Liver (tissue), 9 donors: Measurements from ENCODE around the gene ZNF438. TPM values are rescaled to one million over a fixed set of nuclear protein-coding genes. Genes with fewer than 3 reads are reported as not detected.

Source experiments
- DNase-seq: peaks from one replicate; pipeline ENCODE4 v3.0.0-alpha.2; 2017; ENCODE audit warnings: low spot score
- H3K27ac ChIP-seq, 2 donors: one replicate each; pipeline ENCODE4 v1.7.0; 2013; ENCODE audit warnings: inconsistent platforms in 2 of 2, low read length in 2 of 2, control low read depth in 1 of 2, low read depth in 1 of 2, mild to moderate bottlenecking in 1 of 2
- H3K27me3 ChIP-seq, 4 donors: one replicate each; pipeline versions ENCODE4 v1.6.1 to v1.7.0; 2013; ENCODE audit warnings: low read length in 3 of 4, inconsistent platforms in 1 of 4, mild to moderate bottlenecking in 1 of 4, moderate library complexity in 1 of 4; ENCODE audit not compliant: control insufficient read depth in 4 of 4, insufficient read depth in 4 of 4
- H3K36me3 ChIP-seq, 4 donors: one replicate each; pipeline versions ENCODE4 v1.6.1 to v1.7.0; 2013; ENCODE audit warnings: low read length in 3 of 4, mild to moderate bottlenecking in 3 of 4, low read depth in 1 of 4, moderate library complexity in 1 of 4; ENCODE audit not compliant: control insufficient read depth in 4 of 4, insufficient read depth in 3 of 4
- H3K4me1 ChIP-seq, 4 donors: one replicate each; pipeline versions ENCODE4 v1.6.1 to v1.7.0; 2013; ENCODE audit warnings: low read length in 3 of 4, mild to moderate bottlenecking in 3 of 4, moderate library complexity in 1 of 4; ENCODE audit not compliant: control insufficient read depth in 4 of 4, insufficient read depth in 4 of 4
- H3K4me3 ChIP-seq, 3 donors: one replicate each; pipeline versions ENCODE4 v1.6.1 to v1.7.0; 2013; ENCODE audit warnings: low read length in 3 of 3, control low read depth in 1 of 3, low read depth in 1 of 3, mild to moderate bottlenecking in 1 of 3
- H3K9ac ChIP-seq, 2 donors: one replicate each; pipeline ENCODE4 v1.7.0; 2013; ENCODE audit warnings: low read length in 2 of 2, mild to moderate bottlenecking in 2 of 2, moderate library complexity in 2 of 2, control low read depth in 1 of 2, low read depth in 1 of 2
- H3K9me3 ChIP-seq, 4 donors: one replicate each; pipeline versions ENCODE4 v1.6.1 to v1.7.0; 2013; ENCODE audit warnings: low read length in 3 of 4; ENCODE audit not compliant: control insufficient read depth in 4 of 4
- ATF3 ChIP-seq: IDR thresholded peaks from 2 replicates; pipeline ENCODE4 v1.6.1; 2016; ENCODE audit warnings: antibody characterized with exemption
- CTCF ChIP-seq: fragments of 150-350 bp; IDR thresholded peaks from 2 replicates; pipeline ENCODE4 v1.5.1; 2017; ENCODE audit warnings: improper control_type of control experiment, low read depth, low read length; ENCODE audit not compliant: missing input control
- EGR1 ChIP-seq, 2 donors: IDR thresholded peaks; 2 replicates each; pipeline ENCODE4 v1.6.1; 2016 to 2018; ENCODE audit warnings: antibody characterized with exemption in 2 of 2, low read depth in 2 of 2
- FOXA1 ChIP-seq: IDR thresholded peaks from 2 replicates; pipeline ENCODE4 v1.6.1; 2016; ENCODE audit warnings: antibody characterized with exemption
- GABPA ChIP-seq, 2 donors: IDR thresholded peaks in 1 of 2; conservative IDR thresholded peaks in 1 of 2; 2 replicates each; pipeline ENCODE4 v1.6.1; 2016; ENCODE audit warnings: antibody characterized with exemption in 2 of 2, mild to moderate bottlenecking in 1 of 2, moderate library complexity in 1 of 2
- HNF4A ChIP-seq, 2 donors: conservative IDR thresholded peaks; 2 replicates each; pipeline ENCODE4 v1.6.1; 2016; ENCODE audit warnings: antibody characterized with exemption in 2 of 2, mild to moderate bottlenecking in 2 of 2
- MAX ChIP-seq: IDR thresholded peaks from 2 replicates; pipeline ENCODE4 v1.6.1; 2016; ENCODE audit warnings: antibody characterized with exemption
- NR2F2 ChIP-seq: IDR thresholded peaks from 2 replicates; pipeline ENCODE4 v1.6.1; 2016; ENCODE audit warnings: antibody characterized with exemption
- RAD21 ChIP-seq, 2 donors: IDR thresholded peaks; 2 replicates each; pipeline ENCODE4 v1.6.1; 2016; ENCODE audit warnings: antibody characterized with exemption in 2 of 2, mild to moderate bottlenecking in 2 of 2
- REST ChIP-seq: IDR thresholded peaks from 2 replicates; pipeline ENCODE4 v1.6.1; 2016; ENCODE audit warnings: antibody characterized with exemption, mild to moderate bottlenecking
- RXRA ChIP-seq, 2 donors: IDR thresholded peaks; 2 replicates each; pipeline ENCODE4 v1.6.1; 2017 to 2018; ENCODE audit warnings: antibody characterized with exemption in 2 of 2, mild to moderate bottlenecking in 1 of 2
- SP1 ChIP-seq: IDR thresholded peaks from 2 replicates; pipeline ENCODE4 v1.6.1; 2018; ENCODE audit warnings: antibody characterized with exemption, mild to moderate bottlenecking
- TAF1 ChIP-seq: conservative IDR thresholded peaks from 2 replicates; pipeline ENCODE4 v1.6.1; 2016; ENCODE audit warnings: antibody characterized with exemption, mild to moderate bottlenecking
- YY1 ChIP-seq: IDR thresholded peaks from 2 replicates; pipeline ENCODE4 v1.6.1; 2016; ENCODE audit warnings: antibody characterized with exemption, mild to moderate bottlenecking
- ZBTB33 ChIP-seq: IDR thresholded peaks from 2 replicates; pipeline ENCODE4 v1.6.1; 2016; ENCODE audit warnings: antibody characterized with exemption
- WGBS: extraction: QIAGEN DNeasy Blood & Tissue Kit; methylation state at CpG from one replicate; pipeline ENCODE4 v1.1.7; 2013; 5-methylcytosine and 5-hydroxymethylcytosine counted together
- polyA plus RNA-seq, 2 donors: library from polyadenylated mRNA; stranded (reverse) in 1 of 2; unstranded in 1 of 2; fragments of 200-250 nt in 1 of 2; fragments of >200 nt in 1 of 2; fragmentation: Nextera tagmentation in 1 of 2; extraction: Ambion mirVana in 1 of 2; gene quantifications; one replicate each; pipeline versions ENCODE4 v1.2.1 to v1.2.3, GENCODE V29; 2013 to 2015
- total RNA-seq, 2 donors: library from RNA; depleted of rRNA; stranded (reverse); fragments of >200 nt; gene quantifications; one replicate each; pipeline ENCODE4 v1.2.3, GENCODE V29; 2014
- donor health status: healthy.
- donor health status: healthy.
- donor health status: healthy.
- donor health status: healthy.
- donor health status: healthy.

ZNF438 gene
- total RNA-seq (1 to 10 TPM; 2.3 to 2.9 TPM), polyA plus RNA-seq (1 to 10 TPM; 1.9 to 2.0 TPM)

GRCh38 chr10:31031558-31032257, at the start of gene ZNF438:
TSS of gene ZNF438 (minus strand) at chr10:31031865. CDS start at chr10:30877034, 154,831 bp downstream.
- Histone ChIP-seq H3K27ac (peak within 1 kb of the TSS; percentile 98 to 100), H3K9me3 (no peaks in the 10 kb centered on the region), H3K4me1 (peaks cover 2 to 15% (median 6%) of the 10 kb centered on the region in 4 donors), H3K27me3 (no peaks in the 10 kb centered on the region), H3K4me3 (peak within 1 kb of the TSS; percentile 58 to 88 (median 77)), H3K9ac (peak within 1 kb of the TSS; percentile 96 to 100), H3K36me3 (no peaks in the 10 kb centered on the region)
- WGBS, result under 1% methylated on average over 66 of the region's 66 CpGs
- peak; percentile 96 for DNase-seq
- TF ChIP-seq YY1 (peak; percentile 48), ATF3 (no peak), TAF1 (no peak), MAX (no peak), REST (no peak), GABPA (IDR thresholded peaks at IDR 0.05 in 1 of 2, conservative IDR thresholded peaks at IDR 0.05 in 1 of 2) (no peak), SP1 (no peak), FOXA1 (no peak), CTCF (peak; percentile 50), EGR1 (IDR thresholded peaks at IDR 0.05; ENCODE audit: low read depth in 2 of 2) (no peak), HNF4A (conservative IDR thresholded peaks at IDR 0.05) (no peak), NR2F2 (peak; percentile 34), ZBTB33 (no peak), RXRA (IDR thresholded peaks at IDR 0.05) (no peak), RAD21 (IDR thresholded peaks at IDR 0.05) (peak; percentile 69 to 72)
